ENCODE data around the gene KRTAP10-3. TPM values are rescaled to one million over a fixed set of nuclear protein-coding genes. Genes with fewer than 3 reads are reported as not detected.

Gene KRTAP10-3
- total and polyA plus RNA-seq, 2 of the 13 experiments (the other 11 are each of a cell fraction or from before 2014, with no cell fraction given): not detected

GRCh38 chr21:44582055-44582454 is 23.5 kb upstream of the KRTAP10-3 start:
- intact Hi-C loops (cut with micrococcal nuclease; ENCODE audit: unreplicated experiment): no loop called here
- ChIA-PET POLR2A (no interaction called here), CTCF (ENCODE audit: low intra/inter-chr PET ratio, low total read pairs) (no interaction called here)
- in situ Hi-C loops (cut with HindIII; ENCODE audit: extremely low pct_ligation_motif_present, low pct_unique_long_range_greater_than_20kb): no loop called here
- no peak overlapping the region for H3K9ac ChIP-seq (ENCODE audit: insufficient read depth, low read depth, low read length)
- ATAC-seq: no peak
- H3K4me1 ChIP-seq (ENCODE audit: insufficient read depth, low read length): no peaks in the 10 kb centered on the region
- no peak for FAIRE-seq
- no peak overlapping the region for H3K4me2 ChIP-seq (ENCODE audit: low read depth, low read length)
- H2AFZ ChIP-seq (ENCODE audit: low read length): no peak overlapping the region
- DNase-seq (ENCODE audit: low spot score): no peak
- no peaks in the 10 kb centered on the region for H3K79me2 ChIP-seq (ENCODE audit: insufficient read depth, low read length)
- H4K20me1 ChIP-seq (ENCODE audit: insufficient read depth, low read length): no peaks in the 10 kb centered on the region
- no peak overlapping the region for H3K4me3 ChIP-seq (replicated peaks in 1 of 3; ENCODE audit: insufficient read depth in 1 of 3, low read depth in 2 of 3, low read length in 3 of 3)
- no TSS peak for BruUV-seq (replicated peaks)
- H3K9me3 ChIP-seq (ENCODE audit: low read length): peaks cover 8% of the 10 kb centered on the region; the same call in 1 of the 2 replicates
- H3K27ac ChIP-seq (ENCODE audit: extremely low read length, insufficient read depth, low read length): no peak overlapping the region
- no peaks in the 10 kb centered on the region for H3K36me3 ChIP-seq (replicated peaks in 1 of 2; ENCODE audit: control insufficient read depth in 1 of 2, insufficient read depth in 2 of 2, low read length in 2 of 2)
- H3K27me3 ChIP-seq (ENCODE audit: control insufficient read depth in 1 of 2, insufficient read depth in 2 of 2, low read length in 2 of 2): peaks cover 0 to 9% of the 10 kb centered on the region in 2 experiments; a peak in 1 of 5 replicates
- WGBS (ENCODE audit: low lambda C conversion rate): 65% methylated on average over 14 of the region's 15 CpGs
- no peak for TF ChIP-seq ARID4A (CRISPR knock-in tag; IDR thresholded peaks at IDR 0.05; ENCODE audit: borderline replicate concordance)
- TF ChIP-seq MTERF4 (CRISPR knock-in tag; IDR thresholded peaks at IDR 0.05): no peak
- TF ChIP-seq NCOA2 (CRISPR knock-in tag; IDR thresholded peaks at IDR 0.05): no peak
- TF ChIP-seq HMGA1 (CRISPR knock-in tag; conservative IDR thresholded peaks at IDR 0.05): no peak
- no peak for TF ChIP-seq IKZF4 (CRISPR knock-in tag; IDR thresholded peaks at IDR 0.05; ENCODE audit: borderline replicate concordance, low read depth, not compliant biosample characterization)
- TF ChIP-seq JARID2 (CRISPR knock-in tag; IDR thresholded peaks at IDR 0.05; ENCODE audit: insufficient replicate concordance): no peak
- no peak for TF ChIP-seq THYN1 (CRISPR knock-in tag; IDR thresholded peaks at IDR 0.05; ENCODE audit: borderline replicate concordance, low read depth)
- no peak for TF ChIP-seq KDM6A (CRISPR knock-in tag; IDR thresholded peaks at IDR 0.05; ENCODE audit: low read depth)
- no peak for TF ChIP-seq ZNF160 (CRISPR knock-in tag; IDR thresholded peaks at IDR 0.05)
- TF ChIP-seq CREB1 (IDR thresholded peaks at IDR 0.05): peak; percentile 90
- no peak for TF ChIP-seq CREB1 (CRISPR knock-in tag; IDR thresholded peaks at IDR 0.05)
- peak; percentile 96 for TF ChIP-seq ATF7 (IDR thresholded peaks at IDR 0.05)
- no peak for TF ChIP-seq ATF7 (CRISPR knock-in tag; IDR thresholded peaks at IDR 0.05)
- TF ChIP-seq DDIT3 (CRISPR knock-in tag; IDR thresholded peaks at IDR 0.05): no peak
- TF ChIP-seq CHD4 (IDR thresholded peaks at IDR 0.05; ENCODE audit: borderline replicate concordance, low read length): no peak
- no peak for TF ChIP-seq ZNF33B (CRISPR knock-in tag; IDR thresholded peaks at IDR 0.05)
